ENCODE data around the gene HSD17B7.

GRCh38 chr1:162861625-162862024 is 71.1 kb downstream of the HSD17B7 start:
- TF ChIP-seq UBTF (IDR thresholded peaks at IDR 0.05; ENCODE audit: borderline replicate concordance in 1 of 2, low read depth in 2 of 2, low read length in 2 of 2) = no peak
- no peak for TF ChIP-seq NFATC3 (IDR thresholded peaks at IDR 0.05)
- TF ChIP-seq BRCA1 (IDR thresholded peaks at IDR 0.05) = no peak
- TF ChIP-seq BRCA1 (CRISPR knock-in tag; IDR thresholded peaks at IDR 0.05) = no peak
- no peak for TF ChIP-seq MLX (CRISPR knock-in tag; conservative IDR thresholded peaks at IDR 0.05)
- no peak for TF ChIP-seq TCF7 (IDR thresholded peaks at IDR 0.05; ENCODE audit: borderline replicate concordance)
- no peak for TF ChIP-seq RREB1 (CRISPR knock-in tag; IDR thresholded peaks at IDR 0.05)
- TF ChIP-seq KDM1A (IDR thresholded peaks at IDR 0.05) = no peak

Measured in K562 (cell line).